ENCODE measurements around the gene PPP4C.
"Not testable (repeated sequence)": the region's sequence is repeated elsewhere in the genome, so short reads cannot be mapped to it uniquely, and the experiment has no call there.

The PPP4C gene

GRCh38 chr16:30124985-30125379 lies 49.2 kb downstream of the PPP4C start:
- TF ChIP-seq POLR2A (IDR thresholded peaks at IDR 0.05; ENCODE audit: low read length) (no peak), GATA1 (IDR thresholded peaks at IDR 0.05; ENCODE audit: low read depth, low read length) (no peak)

DNA sequence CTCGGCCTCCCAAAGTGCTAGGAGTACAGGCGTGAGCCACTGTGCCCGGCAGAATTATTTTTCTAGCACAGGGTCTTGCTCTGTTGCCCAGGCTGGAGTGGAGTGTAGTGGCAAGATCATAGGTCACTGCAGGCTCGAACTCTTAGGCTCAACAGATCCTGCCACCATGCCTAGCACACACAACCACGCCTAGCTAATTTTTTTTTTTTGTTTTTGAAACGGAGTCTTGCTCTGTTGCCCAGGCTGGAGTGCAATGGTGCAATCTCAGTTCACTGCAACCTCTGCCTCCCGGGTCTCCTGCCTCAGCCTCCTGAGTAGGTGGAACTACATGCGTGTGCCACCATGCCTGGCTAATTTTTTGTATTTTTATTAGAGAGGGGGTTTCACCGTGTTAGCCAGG lies 49.9 kb downstream of the PPP4C start:
- DNase-seq = not testable (repeated sequence)

More at GRCh38 chr16:30124985-30125379, 49.2 kb downstream of the PPP4C start:
- no peak for DNase-seq

DNA sequence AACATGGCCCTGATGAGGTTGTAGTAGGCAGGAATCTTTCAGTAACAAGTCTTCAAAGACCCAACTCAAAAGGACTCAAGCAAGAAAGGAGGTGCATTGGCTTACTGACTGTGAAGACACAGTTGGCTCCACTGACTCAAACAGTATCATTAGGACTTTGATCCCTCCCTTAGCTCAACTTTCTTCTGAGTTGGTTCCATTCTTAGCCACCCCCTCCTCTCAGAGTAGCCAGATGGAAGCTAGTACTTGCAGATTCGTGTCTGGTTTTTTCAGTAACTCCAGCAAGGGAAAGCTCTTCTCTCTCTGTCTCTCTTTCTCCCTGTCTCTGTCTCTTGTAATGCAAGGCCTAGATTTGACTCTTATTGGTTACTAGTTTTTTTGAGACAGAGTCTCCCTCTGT lies 52.2 kb downstream of the PPP4C start:
- DNase-seq = no peak
- no peak for TF ChIP-seq POLR2A (IDR thresholded peaks at IDR 0.05; ENCODE audit: low read length)
- no peak for TF ChIP-seq GATA1 (IDR thresholded peaks at IDR 0.05; ENCODE audit: low read depth, low read length)

DNA sequence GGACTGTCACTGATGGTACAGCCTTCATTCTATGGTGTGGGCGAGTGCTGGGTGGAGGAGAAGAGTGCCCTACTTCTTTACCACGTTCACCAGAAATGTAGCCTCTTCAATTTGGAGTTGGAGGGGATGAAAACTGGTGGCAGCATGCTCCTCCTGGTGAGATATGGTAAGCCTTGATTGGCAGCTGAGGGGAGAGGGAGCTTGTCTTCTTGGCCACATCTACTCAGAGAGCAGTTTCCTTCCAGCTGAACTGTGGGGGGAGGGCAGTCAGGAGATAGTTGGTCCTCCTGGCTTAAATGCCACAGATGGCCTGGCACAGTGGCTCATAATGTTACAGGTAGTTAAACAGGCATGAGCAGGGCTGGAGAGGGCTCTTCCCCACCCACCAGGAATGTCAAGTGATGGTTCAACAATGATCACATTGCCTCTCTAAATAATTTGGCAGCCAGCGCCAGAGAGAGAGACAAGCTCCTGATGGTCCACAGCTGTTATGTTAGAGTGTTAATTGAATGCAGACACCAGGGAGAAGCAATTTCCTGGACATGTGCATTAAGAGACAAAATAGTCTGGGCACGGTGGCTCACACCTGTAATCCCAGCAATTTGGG lies 56.2 kb downstream of the PPP4C start:
- TF ChIP-seq POLR2A (IDR thresholded peaks at IDR 0.05; ENCODE audit: low read length) (no peak), GATA1 (IDR thresholded peaks at IDR 0.05; ENCODE audit: low read depth, low read length) (no peak)
- no peak for DNase-seq

DNA sequence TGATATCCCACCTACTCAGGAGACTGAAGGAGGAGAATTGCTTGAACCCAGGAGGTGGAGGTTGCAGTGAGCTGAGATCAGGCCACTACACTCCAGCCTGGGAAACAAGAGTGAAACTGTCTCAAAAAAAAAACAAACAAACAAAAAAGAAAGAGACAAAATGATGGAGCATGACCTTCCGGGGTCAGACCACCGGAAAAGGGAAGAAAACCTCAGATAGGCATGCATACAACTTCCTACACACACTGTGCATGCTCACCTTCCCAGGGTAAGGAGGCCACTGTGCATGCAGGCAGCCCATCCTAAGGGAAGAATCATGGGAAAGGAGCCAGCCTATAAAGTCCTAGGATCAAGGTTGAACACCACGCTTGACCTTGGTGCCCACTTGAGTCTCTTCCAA lies 56.8 kb downstream of the PPP4C start:
- no peak for DNase-seq
- TF ChIP-seq POLR2A (IDR thresholded peaks at IDR 0.05; ENCODE audit: low read length) (no peak), GATA1 (IDR thresholded peaks at IDR 0.05; ENCODE audit: low read depth, low read length) (no peak)

All from erythroblast (primary cell).